Natural killer cell (primary cell): ENCODE data around the gene SLC35F4. TPM values are rescaled to one million over a fixed set of nuclear protein-coding genes. Genes with fewer than 3 reads are reported as not detected.

ENCODE experiments used
- ATAC-seq, 3 donors: fragments of 150-1000 bp in 2 of 3; fragments of 200-7000 bp in 1 of 3; cut with Tn5 transposase; 1 replicate in 1 of 3; 2 replicates in 2 of 3; pipeline ENCODE4 v1.10.0; 2021; ENCODE audit warnings: mild to moderate bottlenecking in 2 of 3, moderate library complexity in 2 of 3
- DNase-seq, 2 donors: peaks; one replicate each; pipeline versions ENCODE4 v3.0.0 to v3.0.0-alpha.2; 2013 to 2021; ENCODE audit warnings: mixed read lengths in 1 of 2
- H3K27ac ChIP-seq: one replicate; pipeline ENCODE4 v1.5.1; 2013; ENCODE audit warnings: mild to moderate bottlenecking, low read length
- H3K27me3 ChIP-seq: one replicate; pipeline ENCODE4 v1.6.1; 2013; ENCODE audit warnings: low read length; ENCODE audit not compliant: control insufficient read depth, insufficient read depth
- H3K36me3 ChIP-seq: one replicate; pipeline ENCODE4 v1.6.1; 2013; ENCODE audit warnings: low read length; ENCODE audit not compliant: control insufficient read depth, insufficient read depth
- H3K4me1 ChIP-seq: one replicate; pipeline ENCODE4 v1.6.1; 2013; ENCODE audit warnings: low read length; ENCODE audit not compliant: control insufficient read depth, insufficient read depth
- H3K4me3 ChIP-seq: one replicate; pipeline ENCODE4 v1.5.1; 2013; ENCODE audit warnings: low read length
- H3K9me3 ChIP-seq: one replicate; pipeline ENCODE4 v1.6.1; 2013; ENCODE audit warnings: low read length; ENCODE audit not compliant: control insufficient read depth, insufficient read depth
- H3K27ac Mint-ChIP-seq, 2 donors: one replicate each; pipeline ENCODE4 v1.8.0; 2022; ENCODE audit warnings: mild to moderate bottlenecking in 2 of 2, mixed read lengths in 2 of 2, moderate library complexity in 1 of 2
- H3K27me3 Mint-ChIP-seq, 2 donors: one replicate each; pipeline ENCODE4 v1.8.0; 2022; ENCODE audit warnings: low read depth in 2 of 2, mixed read lengths in 2 of 2
- H3K36me3 Mint-ChIP-seq: one replicate; pipeline ENCODE4 v1.8.0; 2022; ENCODE audit warnings: mixed read lengths
- H3K4me1 Mint-ChIP-seq, 2 donors: one replicate each; pipeline ENCODE4 v1.8.0; 2022; ENCODE audit warnings: mixed read lengths in 2 of 2
- H3K4me3 Mint-ChIP-seq: one replicate; pipeline ENCODE4 v1.8.0; 2022; ENCODE audit warnings: mild to moderate bottlenecking, moderate library complexity, mixed read lengths
- H3K9me3 Mint-ChIP-seq, 2 donors: one replicate each; pipeline ENCODE4 v1.8.0; 2022; ENCODE audit warnings: mixed read lengths in 2 of 2
- CTCF ChIP-seq: fragments of 200-600 bp; IDR thresholded peaks from one replicate; pipeline ENCODE4 v1.8.0; 2022; ENCODE audit warnings: antibody characterized with exemption
- WGBS: methylation state at CpG from one replicate; pipeline ENCODE4 v1.1.7; 2013; ENCODE audit warnings: missing lambda C conversion rate; ENCODE audit not compliant: insufficient coverage; 5-methylcytosine and 5-hydroxymethylcytosine counted together
- intact Hi-C: fragments of 100-400 bp; cut with micrococcal nuclease; formaldehyde crosslinking; loops from one replicate; pipeline ENCODE4 v1.14.2; 2022
- total RNA-seq, 4 donors: library from RNA; stranded (reverse); fragments of 120-200 nt in 1 of 4; gene quantifications; one replicate each; pipeline versions ENCODE4 v1.2.3 to v1.2.4, GENCODE V29; 2013 to 2022

Gene SLC35F4
- total RNA-seq, 3 donors from 2014 or later (not counting 1 experiment from before 2014, with no cell fraction given): not detected

- no peak for TF ChIP-seq CTCF
- no peak overlapping the region for H3K27ac ChIP-seq
- WGBS: 78% methylated on average over 1 of the region's 3 CpGs
- no peaks in the 10 kb centered on the region for H3K9me3 ChIP-seq
- Mint-ChIP-seq H3K36me3 (peaks cover 12% of the 10 kb centered on the region), H3K27me3 (no peaks in the 10 kb centered on the region), H3K27ac (no peak overlapping the region), H3K4me3 (no peak overlapping the region), H3K9me3 (peaks cover 9 to 18% of the 10 kb centered on the region in 2 donors), H3K4me1 (no peaks in the 10 kb centered on the region)
- intact Hi-C loops: no loop called here
- no peaks in the 10 kb centered on the region for H3K4me1 ChIP-seq
- ATAC-seq (no peak), DNase-seq (no peak)
- no peaks in the 10 kb centered on the region for H3K36me3 ChIP-seq
- H3K27me3 ChIP-seq: no peaks in the 10 kb centered on the region
- H3K4me3 ChIP-seq: no peak overlapping the region
These were observed 282.5 kb downstream of the SLC35F4 start for GRCh38 chr14:57583396-57583795.

- Mint-ChIP-seq H3K27me3 (no peaks in the 10 kb centered on the region), H3K4me1 (no peaks in the 10 kb centered on the region), H3K4me3 (no peak overlapping the region), H3K36me3 (peaks cover 12% of the 10 kb centered on the region), H3K27ac (no peak overlapping the region), H3K9me3 (peaks cover 9 to 18% of the 10 kb centered on the region in 2 donors)
- no peak overlapping the region for H3K4me3 ChIP-seq
- no peaks in the 10 kb centered on the region for H3K36me3 ChIP-seq
- DNase-seq: no peak
- H3K9me3 ChIP-seq: no peaks in the 10 kb centered on the region
- no peak for ATAC-seq
- 72% methylated on average over 2 of the region's 2 CpGs for WGBS
- intact Hi-C loops: no loop called here
- TF ChIP-seq CTCF: no peak
- no peak overlapping the region for H3K27ac ChIP-seq
- no peaks in the 10 kb centered on the region for H3K27me3 ChIP-seq
- H3K4me1 ChIP-seq: no peaks in the 10 kb centered on the region
These were observed 283.1 kb downstream of the SLC35F4 start for GRCh38 chr14:57582746-57583145.

- Mint-ChIP-seq H3K27ac (no peak overlapping the region), H3K9me3 (peaks cover 5 to 6% of the 10 kb centered on the region in 2 donors), H3K4me1 (no peaks in the 10 kb centered on the region), H3K27me3 (no peaks in the 10 kb centered on the region), H3K4me3 (no peak overlapping the region), H3K36me3 (no peaks in the 10 kb centered on the region)
- no peak for TF ChIP-seq CTCF
- H3K27me3 ChIP-seq: no peaks in the 10 kb centered on the region
- H3K27ac ChIP-seq: no peak overlapping the region
- DNase-seq: no peak
- 61% methylated on average over 2 of the region's 4 CpGs for WGBS
- ATAC-seq: no peak
- H3K4me1 ChIP-seq: no peaks in the 10 kb centered on the region
- no peaks in the 10 kb centered on the region for H3K9me3 ChIP-seq
- no peak overlapping the region for H3K4me3 ChIP-seq
- H3K36me3 ChIP-seq: no peaks in the 10 kb centered on the region
- intact Hi-C loops: no loop called here
These were observed 287.1 kb downstream of the SLC35F4 start for GRCh38 chr14:57578801-57579200.

GRCh38 chr14:57576498-57576897, 289.4 kb downstream of the SLC35F4 start:
- H3K27ac Mint-ChIP-seq: no peak overlapping the region
- no peak overlapping the region for H3K4me3 Mint-ChIP-seq
- no peaks in the 10 kb centered on the region for H3K27me3 Mint-ChIP-seq
- intact Hi-C loops: no loop called here
- Histone ChIP-seq H3K27ac (no peak overlapping the region), H3K4me1 (no peaks in the 10 kb centered on the region), H3K4me3 (no peak overlapping the region), H3K36me3 (no peaks in the 10 kb centered on the region), H3K9me3 (no peaks in the 10 kb centered on the region), H3K27me3 (no peaks in the 10 kb centered on the region)
- WGBS: 78% methylated on average over 1 of the region's 1 CpG
- H3K9me3 Mint-ChIP-seq: peaks cover 3 to 5% of the 10 kb centered on the region in 2 donors
- H3K36me3 Mint-ChIP-seq: no peaks in the 10 kb centered on the region
- ATAC-seq (no peak), DNase-seq (no peak)
- no peak for TF ChIP-seq CTCF
- no peaks in the 10 kb centered on the region for H3K4me1 Mint-ChIP-seq
